HG02588 (cell line): ENCODE results near the gene KCNK6.

Experiments
- ATAC-seq: cut with Tn5 transposase; IDR thresholded peaks from one replicate; pipeline ENCODE4 v1.9.1; 2021; ENCODE audit warnings: mild to moderate bottlenecking, moderate library complexity; ENCODE audit not compliant: unreplicated experiment

The KCNK6 gene

DNA sequence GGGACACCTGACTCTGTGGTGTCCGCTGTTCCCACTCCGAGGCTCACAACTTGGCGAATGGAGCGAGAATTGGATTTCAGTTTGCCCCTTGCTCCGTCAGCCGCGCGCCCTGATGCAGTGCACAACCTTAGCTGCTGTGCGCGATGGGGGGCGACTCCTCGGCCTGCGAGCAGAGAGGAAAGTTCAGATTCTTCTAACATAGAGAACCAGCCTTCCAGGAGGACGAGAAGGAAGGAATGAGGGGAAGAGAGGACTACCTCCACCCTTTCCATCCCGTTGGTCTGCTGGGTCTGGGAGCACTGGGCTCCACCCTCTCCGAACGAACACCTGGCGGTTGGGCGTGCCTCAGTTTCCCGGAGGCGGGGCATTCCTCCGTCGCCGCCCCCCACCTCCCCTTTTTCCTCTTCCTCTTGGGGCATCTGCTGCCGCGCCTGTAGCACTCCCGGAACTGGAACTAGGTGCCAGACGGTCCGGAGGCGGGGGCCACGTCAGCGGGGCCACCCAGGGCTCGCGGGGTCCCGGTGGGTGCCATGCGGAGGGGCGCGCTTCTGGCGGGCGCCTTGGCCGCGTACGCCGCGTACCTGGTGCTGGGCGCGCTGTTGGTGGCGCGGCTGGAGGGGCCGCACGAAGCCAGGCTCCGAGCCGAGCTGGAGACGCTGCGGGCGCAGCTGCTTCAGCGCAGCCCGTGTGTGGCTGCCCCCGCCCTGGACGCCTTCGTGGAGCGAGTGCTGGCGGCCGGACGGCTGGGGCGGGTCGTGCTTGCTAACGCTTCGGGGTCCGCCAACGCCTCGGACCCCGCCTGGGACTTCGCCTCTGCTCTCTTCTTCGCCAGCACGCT is at the start of gene KCNK6:
TSS of gene KCNK6 (plus strand) at position 425 of the 838 bp plus-strand sequence. CDS start at position 531, 106 bp downstream.
- ATAC-seq = no peak

DNA sequence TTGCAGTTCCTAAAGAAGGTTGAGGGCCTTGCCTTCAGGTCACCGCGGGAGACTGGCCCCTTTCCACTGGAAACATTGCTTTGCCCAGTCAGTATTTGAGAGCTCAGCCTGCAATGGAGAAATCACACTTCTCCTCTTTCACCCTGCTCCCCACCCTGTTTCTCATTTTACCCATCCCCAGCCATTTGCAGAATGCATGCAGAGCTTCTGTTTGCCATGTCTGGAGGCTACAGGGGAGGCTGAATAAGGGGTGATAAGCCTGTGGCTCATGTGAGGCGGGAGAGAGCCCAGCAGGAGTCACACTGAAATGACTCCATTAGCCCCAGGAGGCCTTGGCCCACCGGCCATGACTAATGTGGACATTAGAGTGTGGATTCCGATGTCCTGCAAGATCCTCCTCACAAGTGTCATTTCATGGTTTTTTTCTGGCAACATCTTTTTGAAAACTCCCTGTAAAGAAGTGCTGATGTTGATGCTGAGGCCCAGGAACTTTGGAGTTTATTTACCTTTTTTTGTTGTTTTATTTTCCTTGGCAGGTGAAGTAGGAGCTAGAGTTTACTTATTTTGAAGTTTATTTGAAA is 49.0 kb upstream of the KCNK6 start:
- ATAC-seq = no peak

DNA sequence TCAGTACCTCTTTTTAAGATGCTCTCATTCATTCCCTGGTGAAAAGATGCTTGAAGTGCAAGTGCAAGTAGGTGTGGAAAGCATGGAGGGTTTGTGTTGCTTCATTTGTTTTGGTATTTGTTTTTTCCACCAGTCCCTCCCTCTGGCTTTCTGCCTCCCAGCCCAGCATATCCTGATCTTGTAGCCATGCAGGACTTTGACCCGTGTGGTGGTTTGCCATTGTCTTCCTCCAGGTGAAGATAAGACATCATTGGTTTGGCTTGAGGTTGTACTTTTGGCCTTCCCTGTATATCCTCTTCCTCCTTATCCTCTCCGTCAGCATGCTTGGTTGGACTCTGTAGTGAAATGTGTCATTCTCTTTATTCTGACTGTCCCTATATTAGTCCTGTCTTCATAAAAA is 46.1 kb upstream of the KCNK6 start:
- no peak for ATAC-seq

DNA sequence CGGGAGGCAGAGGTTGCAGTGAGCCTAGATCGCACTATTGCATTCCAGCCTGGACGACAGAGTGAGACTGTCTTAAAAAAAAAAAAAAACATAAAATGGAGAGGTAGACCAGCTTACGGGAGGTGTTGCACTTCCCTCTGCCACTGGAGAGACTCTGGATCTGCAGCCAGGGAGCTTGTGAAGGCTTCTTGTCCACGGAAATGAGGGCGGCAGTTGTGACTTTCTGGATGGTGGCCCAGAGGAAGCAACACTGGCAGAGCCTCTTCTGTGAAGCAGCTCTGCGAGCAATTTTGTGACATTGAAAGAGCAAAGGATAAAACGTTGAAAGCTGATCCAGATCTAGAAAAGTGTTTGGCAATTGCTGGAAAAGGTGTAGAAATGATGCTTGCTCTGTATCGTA is 44.9 kb upstream of the KCNK6 start:
- ATAC-seq = no peak

DNA sequence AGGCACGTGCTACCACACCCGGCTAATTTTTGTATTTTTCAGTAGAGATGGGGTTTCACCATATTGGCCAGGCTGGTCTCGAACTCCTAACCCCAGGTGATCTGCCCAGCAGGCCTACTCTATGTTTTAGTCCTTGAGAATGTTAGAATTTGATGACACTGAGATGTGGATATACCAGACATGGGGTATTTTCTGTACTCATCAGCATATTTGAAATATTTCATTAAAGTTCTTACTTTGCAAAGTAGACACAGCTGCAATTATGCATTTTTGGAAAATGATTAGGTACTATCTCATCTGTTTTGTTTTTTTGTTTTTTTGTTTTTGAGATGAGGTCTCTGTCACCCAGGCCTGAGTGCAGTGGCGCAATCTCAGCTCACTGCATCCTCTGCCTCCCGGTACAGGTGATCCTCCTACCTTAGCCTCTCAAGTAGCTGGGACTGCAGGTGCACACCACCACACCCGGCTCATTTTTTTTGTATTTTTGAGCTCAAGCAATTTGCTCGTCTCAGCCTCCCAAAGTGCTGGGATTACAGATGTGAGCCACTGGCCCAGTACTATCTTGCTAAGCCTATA is 42.6 kb upstream of the KCNK6 start:
- ATAC-seq = no peak

DNA sequence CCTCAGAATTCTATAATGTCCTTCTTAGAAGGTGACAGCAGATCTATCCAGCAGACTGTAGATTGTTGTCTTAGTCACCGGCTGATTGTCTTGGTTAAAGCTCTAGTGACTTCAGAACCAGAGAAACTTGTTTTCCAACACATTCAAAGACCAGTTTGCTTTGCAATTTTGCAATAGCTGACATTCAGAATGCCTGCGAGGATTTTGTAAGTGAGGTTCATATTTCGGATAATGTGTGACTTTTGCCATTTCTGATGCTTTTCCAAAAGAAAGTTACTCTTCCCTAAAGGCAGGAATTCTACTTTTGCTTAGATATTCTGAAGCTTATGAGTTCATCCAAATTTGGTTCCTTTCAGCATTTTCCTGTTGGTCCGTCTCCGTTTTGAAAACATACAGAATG is 42.1 kb upstream of the KCNK6 start:
- no peak for ATAC-seq

DNA sequence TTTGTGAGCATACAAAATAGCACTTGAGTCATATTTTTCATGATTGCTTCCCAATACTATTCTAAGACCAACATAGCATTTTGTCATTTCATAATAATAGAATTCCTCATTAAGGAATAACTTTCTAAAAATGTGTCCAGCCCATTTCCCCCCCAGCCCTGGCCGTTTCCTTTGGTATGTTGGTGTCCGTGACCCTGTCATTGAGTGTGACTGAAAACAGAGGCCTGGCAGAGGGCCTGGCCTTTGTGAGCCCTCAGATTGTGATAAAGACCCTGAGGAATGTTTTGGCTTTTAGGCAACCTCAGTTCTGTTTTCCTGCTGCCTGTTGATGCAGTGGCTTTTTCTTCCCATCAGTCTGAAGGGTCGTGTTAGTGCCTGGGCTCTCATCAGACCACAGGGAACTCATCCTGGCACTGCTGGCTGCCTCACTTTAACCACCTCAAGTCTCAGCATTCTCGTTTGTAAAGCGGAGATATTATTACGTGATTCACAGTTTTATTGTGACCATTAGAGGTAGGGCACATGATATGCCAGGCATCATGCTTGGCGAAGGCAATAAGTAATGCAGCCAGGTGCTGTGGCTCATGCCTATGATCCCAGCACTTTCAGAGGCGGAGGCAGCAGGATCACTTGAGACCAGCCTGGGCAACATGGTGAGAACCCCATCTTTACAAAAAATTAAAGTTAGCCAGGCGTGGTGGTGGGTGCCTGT is 41.5 kb upstream of the KCNK6 start:
- no peak for ATAC-seq

DNA sequence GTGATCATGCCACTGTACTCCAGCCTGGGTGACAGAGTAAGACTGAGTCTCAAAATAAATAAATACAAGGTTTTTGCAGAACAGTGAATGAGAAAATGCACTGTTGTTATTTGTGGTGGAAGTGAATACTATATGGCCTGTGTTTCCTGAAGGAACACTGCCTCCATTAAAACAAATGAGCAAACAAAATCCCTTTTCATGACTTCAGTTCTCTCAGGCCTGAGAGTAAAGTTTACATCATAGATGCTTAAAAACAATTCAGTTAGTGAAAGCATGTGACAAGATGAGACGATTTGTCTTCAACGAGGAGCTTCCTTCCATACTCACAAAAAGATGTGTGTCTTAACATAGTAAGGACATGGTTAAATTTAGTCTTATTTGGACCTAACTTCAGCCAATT is 40.9 kb upstream of the KCNK6 start:
- no peak for ATAC-seq

DNA sequence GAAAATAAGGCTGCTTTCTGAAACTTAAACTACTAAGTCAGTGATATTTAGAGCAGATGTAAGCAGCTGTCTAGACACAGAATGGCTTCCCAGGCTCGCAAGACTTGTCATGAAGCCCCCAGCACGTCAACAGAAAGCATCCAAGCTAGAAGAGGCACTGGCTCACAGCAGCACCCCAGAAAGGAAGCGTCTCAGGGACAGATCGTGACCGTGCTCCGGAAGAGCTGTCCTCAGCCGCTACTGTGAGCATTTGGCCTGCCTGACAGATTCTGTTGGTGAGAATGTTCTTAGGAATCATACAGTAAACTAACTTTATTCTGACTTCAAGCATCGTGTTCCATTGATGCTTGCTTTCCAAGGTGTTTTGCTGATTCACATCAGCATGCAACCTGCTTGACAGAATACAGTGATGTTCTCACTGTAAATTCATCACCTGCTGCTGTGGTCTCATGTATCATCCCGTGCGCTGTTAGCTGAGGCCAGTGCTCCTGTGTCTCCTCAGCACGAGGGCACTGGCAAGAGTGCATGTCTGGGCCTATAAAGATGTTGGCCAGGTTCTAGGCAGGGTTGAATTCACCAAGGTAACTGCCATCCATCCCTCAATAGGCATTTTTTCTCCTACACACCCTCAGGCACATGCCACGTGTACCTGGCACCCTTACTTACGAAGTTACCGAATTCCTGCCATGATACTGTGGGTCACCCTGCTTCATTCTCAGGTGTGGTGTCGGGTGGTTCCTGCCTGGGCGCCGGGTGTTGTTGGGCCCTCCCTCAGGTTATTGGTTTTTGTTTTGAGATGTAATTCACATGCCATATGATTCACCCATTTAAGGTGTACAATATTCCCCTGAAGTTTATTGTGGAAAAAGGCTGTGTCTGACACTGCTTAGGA is 39.4 kb upstream of the KCNK6 start:
- no peak for ATAC-seq

DNA sequence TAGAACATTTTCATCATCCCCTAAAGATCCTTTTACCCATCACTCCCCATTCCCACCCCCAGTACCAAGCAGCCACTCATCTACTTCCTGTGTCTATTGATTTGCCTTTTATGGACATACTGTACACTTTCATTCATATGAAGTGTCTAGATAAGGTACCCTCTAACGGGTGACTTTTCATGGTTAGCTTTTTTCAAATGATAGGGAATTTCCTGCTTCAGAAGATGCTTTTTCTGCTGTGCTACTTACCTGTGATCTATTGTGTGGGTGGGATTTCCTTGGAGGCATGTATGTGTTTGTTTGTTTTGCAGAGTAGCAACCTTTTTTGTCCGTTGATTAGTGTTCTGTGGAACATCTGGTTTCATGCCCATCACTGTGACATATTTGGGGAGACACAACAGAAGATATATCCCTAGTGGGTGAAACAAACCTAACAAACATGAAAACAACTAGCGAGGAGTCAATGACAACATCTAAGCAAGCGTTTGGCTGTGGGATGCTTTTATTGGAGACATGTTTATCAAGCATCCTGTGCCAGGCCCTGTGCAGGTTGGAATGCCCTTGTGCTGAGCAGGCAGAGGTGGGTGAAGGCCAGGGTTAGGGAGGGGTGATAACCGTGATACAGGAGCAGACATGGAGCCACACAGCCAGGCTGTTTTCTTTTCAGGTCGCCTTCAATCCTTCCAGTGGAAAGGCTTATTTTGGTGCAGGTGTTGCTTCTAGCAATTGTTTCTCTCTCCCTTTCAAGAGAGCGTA is 37.7 kb upstream of the KCNK6 start:
- ATAC-seq = no peak

DNA sequence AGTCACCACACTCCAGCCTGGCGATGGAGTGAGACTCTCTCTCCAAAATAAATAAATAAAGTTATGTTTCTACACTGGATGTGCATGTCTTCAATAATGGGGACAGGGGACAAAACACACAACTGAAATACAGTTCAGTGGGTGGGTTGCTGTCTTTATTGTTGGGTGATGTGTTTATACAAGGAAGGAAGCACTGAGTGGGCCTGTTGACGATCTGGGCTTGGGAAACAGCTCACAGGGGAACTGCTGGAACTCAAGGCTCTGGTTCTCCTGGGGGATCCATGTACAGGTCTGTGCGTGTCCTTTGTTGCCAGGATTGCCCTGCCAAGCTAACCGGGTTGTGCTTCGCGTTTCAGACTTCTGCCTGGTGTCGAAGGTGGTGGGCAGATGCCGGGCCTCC is 36.4 kb upstream of the KCNK6 start:
- ATAC-seq = no peak

DNA sequence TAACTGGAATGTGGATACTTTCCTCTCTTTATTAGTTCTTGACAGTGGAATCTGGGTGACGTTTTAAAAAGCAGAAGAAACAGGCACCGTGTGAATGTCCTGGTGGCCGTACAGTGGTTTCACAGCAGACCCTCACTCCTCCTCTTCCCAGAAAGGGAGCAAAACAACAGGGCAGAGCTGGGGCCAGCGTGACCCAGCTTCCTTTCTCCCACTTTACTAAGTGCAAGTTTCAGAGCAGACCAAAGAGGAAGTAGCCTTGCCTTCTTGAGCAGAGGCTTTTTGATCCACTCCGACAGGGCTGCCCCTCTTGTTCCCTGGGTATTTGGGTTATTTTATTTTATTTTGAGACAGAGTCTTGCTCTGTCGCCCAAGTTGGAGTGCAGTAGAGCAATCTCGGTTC is 35.2 kb upstream of the KCNK6 start:
- ATAC-seq = no peak

DNA sequence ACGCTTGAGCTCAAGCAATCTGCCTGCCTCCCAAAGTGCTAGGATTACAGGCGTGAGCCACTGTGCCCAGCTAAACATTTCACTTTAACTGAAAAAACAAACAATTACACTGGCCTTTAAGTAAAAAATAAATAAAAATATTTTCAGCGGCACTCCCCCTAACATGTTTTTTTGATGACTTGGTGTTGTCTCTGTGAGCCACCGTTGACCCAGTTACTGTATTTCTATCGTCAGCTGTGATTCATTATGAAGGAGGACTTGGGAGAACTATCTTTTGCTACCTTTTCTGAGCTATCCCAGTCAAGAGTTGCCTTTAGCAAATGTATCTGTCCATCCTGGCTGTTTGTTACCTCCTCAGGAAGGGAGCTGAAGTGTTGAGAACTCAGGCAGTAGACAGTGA is 34.1 kb upstream of the KCNK6 start:
- no peak for ATAC-seq

DNA sequence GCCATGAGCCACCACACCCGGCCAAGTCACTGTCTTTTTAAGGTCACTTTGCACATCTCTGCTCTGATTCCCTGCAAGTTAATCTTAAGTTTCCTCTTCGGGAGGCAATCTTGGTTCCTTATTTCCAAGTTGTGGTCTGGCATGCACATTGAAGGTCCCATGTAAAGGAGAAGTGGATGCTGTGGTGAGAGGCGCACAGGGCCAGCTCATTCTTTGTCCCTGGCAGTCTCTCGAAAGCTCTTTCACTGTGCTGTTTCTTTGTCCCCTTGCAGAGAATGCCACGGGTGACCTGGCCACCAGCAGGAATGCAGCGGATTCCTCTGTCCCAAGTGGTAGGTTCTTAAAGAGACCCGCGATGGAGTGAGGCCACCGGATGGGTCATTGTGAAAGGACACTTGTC is 32.0 kb upstream of the KCNK6 start:
- no peak for ATAC-seq

DNA sequence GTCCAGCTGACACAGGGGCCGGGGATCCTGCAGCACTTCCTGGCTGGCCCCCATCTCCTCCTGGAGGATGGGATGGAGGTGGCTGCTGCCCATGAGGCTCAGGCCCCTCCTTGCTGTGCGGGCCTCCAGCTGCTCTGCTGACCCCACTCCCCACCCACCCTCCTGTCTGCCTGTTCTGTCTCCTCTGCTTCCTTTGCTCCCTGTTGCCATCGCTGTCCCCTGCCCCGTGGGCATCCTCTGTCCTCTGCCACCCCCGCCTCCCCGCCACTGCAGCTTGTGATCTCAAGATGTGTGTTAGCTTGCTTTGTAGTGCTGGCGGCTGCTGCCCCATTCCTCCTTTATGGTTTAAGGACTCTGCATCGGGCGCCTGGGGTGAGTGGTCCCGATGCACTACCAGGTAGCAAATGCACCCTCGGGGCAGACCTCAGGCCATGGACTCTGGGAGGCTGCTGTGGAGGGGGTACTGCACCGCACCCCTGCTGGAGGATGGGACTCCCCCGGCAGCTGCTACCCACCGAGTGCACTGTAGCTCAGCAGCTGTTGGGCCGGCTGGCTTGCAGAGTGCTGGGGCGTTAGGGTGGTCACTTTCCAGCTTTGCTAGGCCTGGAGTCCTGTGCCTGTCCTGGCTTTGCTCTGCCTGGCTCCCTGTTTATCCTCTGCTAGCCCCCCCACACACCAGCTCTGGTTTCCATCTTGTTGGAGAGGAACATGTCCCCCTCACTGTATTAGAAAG is 31.4 kb upstream of the KCNK6 start:
- ATAC-seq = no peak

DNA sequence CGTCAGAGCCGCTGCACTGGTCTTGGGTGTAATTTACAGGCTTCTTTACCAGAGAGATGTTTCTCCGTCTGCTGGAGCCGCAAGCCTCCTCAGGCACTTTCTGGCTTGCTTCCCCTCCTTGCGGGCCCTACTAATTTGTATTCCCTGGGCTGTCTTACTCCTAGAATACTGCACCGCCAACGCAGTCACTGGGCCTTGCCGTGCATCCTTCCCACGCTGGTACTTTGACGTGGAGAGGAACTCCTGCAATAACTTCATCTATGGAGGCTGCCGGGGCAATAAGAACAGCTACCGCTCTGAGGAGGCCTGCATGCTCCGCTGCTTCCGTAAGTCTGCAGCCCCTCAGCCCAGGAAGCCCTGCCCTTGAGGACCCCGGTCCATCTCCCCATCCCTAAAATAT is 29.7 kb upstream of the KCNK6 start:
- no peak for ATAC-seq

DNA sequence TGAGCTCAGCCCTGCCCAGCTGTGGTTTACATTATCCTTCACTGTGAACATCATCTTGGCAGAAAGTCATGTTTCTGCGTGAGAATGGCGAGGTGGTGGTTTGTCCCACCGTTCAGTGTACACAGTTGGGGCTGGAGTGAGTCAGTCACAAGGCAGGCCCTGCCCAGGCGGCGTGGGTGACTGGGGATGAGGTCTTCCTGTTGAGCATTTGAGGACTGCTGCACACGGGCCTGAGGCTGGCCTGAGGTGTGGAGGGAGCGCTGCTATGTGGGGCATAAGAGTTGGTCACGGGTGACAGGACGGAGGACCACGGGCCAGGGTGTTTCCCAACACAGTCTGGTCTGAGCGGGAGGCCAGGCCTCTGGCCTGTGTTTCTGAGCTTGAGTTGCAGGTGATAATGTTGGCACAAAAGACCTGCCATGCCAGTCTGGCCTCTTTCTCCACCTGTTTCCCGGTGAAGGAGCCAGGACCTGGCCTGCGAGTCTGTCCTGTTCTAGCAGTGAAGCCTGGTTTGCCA is 29.0 kb upstream of the KCNK6 start:
- ATAC-seq = no peak

DNA sequence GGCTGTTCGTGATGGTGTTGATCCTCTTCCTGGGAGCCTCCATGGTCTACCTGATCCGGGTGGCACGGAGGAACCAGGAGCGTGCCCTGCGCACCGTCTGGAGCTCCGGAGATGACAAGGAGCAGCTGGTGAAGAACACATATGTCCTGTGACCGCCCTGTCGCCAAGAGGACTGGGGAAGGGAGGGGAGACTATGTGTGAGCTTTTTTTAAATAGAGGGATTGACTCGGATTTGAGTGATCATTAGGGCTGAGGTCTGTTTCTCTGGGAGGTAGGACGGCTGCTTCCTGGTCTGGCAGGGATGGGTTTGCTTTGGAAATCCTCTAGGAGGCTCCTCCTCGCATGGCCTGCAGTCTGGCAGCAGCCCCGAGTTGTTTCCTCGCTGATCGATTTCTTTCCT is 27.8 kb upstream of the KCNK6 start:
- no peak for ATAC-seq

DNA sequence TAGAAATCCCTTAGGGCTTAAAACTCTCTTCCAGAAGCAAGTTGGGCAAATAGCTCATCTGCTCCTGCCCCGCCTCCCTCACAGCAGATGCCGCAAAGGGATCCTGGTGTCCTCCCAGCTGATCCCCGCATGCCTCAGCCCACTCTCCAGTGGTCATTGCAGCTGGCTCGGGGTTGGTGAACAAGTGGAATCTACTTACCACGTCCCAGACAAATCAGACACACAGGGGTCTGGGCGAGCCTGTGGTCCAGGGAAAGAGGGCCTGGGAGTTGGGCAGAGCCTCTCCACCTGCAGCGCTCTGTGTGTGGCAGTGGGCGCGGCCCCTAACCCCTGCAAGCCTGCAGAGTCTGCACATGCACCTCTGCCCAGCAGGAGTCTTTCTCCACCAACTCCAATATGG is 26.4 kb upstream of the KCNK6 start:
- ATAC-seq = no peak
